HG03342 (cell line): ENCODE measurements around the gene FAM185A.
"Not testable (repeated sequence)": the region's sequence is repeated elsewhere in the genome, so short reads cannot be mapped to it uniquely, and the experiment has no call there.

ENCODE experiments used
- ATAC-seq: cut with Tn5 transposase; IDR thresholded peaks from one replicate; pipeline ENCODE4 v1.9.1; 2021; ENCODE audit warnings: mild to moderate bottlenecking, moderate library complexity; ENCODE audit not compliant: unreplicated experiment

The FAM185A gene

GRCh38 chr7:102776217-102776616, 27.4 kb downstream of the FAM185A start:
- not testable (repeated sequence) for ATAC-seq

DNA sequence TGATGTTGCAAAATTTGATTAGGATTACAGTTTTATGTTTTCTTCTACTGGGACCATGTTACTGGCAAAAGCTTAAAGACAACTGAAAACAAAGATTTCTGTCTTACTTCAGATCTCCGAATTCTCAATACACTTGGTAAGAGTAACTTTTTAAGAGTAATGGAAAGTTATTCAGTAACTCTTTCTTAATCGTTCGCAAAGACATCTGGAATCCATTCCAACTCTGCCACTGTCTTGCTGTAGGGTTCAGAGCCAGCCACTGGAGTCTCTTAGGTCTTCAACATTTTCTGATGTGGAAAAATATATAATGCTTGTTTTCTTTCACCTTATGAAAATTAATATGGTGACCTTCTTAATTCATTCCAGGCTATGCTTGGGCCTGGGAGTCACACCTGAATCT, 29.9 kb downstream of the FAM185A start:
- ATAC-seq, result not testable (repeated sequence)

DNA sequence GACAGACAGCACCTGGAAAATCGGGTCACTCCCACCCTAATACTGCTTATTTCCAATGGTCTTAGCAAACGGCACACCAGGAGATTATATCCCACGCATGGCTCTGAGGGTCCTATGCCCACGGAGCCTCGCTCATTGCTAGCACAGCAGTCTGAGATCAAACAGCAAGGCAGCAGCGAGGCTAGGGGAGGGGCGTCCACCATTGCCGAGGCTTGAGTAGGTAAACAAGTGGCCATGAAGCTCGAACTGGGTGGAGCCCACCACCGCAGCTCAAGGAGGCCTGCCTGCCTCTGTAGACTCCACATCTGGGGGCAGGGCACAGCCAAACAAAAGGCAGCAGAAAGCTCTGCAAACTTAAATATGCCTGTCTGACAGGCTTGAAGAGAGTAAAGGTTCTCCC, 32.1 kb downstream of the FAM185A start:
- ATAC-seq, result not testable (repeated sequence)

GRCh38 chr7:102788770-102789169, 40.0 kb downstream of the FAM185A start:
- not testable (repeated sequence) for ATAC-seq

- not testable (repeated sequence) for ATAC-seq
Observed at GRCh38 chr7:102790364-102791100, 41.7 kb downstream of the FAM185A start.

DNA sequence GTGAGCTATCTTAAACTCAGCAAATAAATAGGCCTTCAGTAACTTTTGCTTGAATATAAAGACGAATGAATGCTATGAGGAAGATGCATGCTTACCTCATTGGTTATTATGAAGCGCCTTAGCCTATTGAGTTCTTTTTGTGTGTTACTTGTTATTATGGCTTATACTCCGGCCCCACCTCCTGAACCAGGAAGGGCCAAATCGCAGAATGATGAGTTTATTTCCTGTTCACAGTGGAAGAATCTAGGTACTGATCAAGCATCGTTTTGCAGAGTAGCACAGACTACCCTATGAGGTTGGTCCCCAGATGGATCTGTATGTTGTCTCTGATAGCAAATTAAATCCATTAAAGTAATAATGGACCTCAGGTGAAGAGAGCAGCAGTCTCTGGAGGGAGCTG, 42.6 kb downstream of the FAM185A start:
- ATAC-seq, result not testable (repeated sequence)

DNA sequence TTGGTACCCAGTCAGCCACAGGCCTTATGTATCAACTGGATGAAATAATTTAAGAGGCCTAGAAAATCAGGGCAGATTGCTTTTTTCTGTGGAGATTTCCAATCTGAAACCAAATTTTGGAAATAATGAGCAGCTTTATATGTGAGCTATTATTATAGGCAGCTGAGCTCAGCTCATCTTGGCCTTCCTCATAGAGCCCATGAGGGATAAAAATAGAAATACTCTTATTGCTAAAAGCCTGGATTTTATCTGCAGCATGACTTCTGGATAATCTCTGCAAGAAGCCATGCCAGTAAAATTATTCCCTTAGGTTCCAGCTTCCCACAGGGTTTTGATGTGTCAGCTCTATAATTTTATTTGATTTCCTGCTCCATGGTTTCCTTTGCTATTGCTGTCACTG, 43.0 kb downstream of the FAM185A start:
- not testable (repeated sequence) for ATAC-seq

DNA sequence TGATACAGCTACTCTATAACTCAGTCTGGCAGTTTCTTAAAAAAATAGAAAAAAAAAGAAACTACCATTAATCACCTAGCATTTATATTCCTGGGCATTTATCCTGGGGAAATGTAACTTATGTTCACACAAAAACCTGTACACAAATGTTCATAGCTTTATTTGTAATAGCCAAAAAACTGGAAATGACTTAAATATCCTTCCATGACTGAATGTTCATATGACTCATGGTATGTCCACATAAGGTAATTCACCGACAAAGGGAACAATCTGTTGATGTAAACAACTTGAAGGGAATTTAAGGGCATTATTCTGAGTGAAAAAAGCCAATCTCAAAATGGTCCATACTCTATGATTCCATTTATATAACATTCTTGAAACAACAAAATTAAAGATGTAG, 45.8 kb downstream of the FAM185A start:
- not testable (repeated sequence) for ATAC-seq

DNA sequence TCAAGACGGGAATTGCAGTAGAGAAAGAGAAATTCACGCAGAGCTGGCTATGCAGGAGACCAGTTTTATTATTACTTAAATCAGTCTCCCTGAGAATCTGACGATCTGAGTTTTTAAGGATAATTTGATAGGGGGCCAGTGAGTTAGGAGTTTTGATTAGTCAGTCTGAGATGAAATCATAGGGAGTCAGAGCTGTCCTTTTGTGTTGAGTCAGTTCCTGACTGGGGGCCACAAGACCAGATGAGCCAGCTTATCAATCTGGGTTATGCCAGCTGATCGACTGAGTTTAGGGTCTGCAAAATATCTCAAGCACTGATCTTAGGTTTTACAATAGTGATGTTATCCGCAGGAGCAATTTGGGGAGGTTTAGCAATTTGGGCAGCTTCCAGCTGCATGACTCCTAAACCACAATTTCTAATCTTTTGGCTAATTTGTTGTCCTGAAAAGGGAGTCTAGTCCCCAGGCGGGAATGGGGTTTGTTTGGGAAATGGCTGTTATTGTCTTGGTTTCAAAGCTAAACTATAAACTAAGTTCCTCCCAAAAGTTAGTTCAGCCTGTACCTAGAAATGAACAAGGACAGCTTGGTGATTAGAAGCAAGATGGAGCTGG, 47.3 kb downstream of the FAM185A start:
- not testable (repeated sequence) for ATAC-seq

DNA sequence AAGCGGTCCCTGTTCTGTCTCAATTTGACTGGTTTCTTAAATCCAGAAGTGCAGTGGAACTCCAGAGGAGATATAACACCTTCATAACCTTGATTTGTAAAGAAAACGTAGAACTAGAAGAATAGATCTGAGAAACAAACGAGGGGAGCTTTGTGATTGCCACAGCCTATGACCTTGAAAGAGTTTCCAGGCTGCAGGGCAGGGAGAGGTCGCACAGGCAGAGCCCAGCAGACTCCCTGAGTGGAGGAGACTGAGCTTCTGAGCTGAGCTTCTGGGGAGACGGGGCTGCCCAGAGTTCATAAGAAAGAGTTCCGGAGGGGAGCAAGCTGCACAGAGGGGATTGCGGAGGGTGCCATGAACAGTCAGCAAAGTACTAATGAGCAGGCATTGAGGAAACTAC, 57.8 kb downstream of the FAM185A start:
- ATAC-seq, result no peak

- ATAC-seq, result no peak
Observed at GRCh38 chr7:102810916-102811315, 62.1 kb downstream of the FAM185A start.

- no peak for ATAC-seq
Observed at GRCh38 chr7:102811942-102812678, 63.3 kb downstream of the FAM185A start.

DNA sequence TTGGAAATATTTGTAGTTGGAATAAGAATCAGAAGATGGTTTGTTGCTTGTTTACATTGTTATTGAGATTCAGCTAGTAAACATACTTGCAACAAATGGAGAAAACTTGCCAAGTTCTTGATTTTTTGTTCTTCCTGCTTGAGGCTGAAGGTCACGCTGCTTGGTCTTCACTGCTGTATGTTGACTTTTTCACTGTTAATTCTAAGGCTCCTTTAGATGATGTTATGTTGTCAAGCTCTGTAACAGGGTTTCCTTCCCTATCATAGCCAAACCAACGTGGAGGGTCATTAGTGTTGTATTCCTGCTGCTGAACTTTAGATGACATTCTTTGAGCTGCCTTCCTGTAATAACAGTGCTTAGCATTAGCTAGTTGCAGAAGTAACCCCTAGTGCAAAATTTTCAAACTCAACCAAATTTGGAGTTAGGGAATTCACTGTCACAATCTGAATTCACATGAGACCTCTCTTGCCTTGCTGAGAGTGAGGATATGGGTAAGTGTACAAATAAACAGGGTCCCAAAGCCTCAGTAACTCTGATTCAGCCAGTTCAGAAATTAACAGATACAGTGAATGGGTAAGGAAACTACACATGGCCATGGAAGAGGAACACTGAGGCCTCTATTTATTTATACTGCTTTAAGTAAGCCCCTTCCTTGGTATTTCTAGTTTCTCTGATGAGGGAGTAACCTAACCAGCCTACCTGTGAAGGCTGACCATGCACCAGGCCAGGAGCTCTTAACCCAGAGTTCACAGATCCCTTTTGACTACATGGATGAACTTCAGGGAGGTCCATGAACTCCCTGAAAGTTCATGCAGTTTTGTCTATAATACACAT, 64.6 kb downstream of the FAM185A start:
- no peak for ATAC-seq

DNA sequence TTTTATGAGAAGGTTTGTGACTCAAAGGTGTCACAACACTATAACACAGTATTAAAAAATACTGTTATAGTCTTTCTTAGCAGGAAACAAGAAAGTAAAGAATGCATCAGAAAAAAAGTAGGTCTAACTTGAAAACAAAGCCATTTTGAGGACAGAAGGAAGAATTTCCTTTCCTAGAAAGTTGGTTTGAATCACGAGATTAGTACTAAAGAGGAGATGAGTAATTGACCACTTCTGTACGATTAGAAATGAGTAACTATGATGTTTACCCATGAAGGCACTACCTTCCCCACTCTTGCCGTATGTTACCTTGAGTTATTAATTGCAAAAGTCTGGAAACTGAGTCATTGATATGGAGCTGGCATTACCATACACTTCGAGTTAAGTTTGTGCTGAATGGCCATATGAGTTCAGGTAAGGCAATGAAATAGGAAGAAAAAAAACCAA, 65.2 kb downstream of the FAM185A start:
- ATAC-seq, result no peak

GRCh38 chr7:102817616-102818573, 69.1 kb downstream of the FAM185A start:
- ATAC-seq, result no peak

DNA sequence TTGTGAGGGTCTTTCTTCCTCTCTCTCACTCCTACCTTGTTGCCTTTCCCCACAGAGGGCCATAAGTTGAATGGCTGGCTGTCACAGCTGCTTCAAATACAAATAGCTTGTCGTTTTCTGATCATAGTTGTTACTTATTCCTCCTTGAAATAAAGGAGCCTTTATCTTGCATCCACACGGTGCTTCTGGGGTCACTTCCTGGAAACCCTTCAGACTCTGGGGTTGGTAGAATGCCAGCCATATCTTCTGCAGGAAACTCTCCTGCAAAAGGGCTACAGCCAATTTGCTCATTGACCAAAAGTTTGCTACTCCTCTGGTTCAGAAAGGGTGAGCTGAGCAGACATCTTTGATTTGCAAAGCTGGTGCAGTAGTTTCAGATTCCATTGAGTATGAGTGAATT, 70.4 kb downstream of the FAM185A start:
- no peak for ATAC-seq

DNA sequence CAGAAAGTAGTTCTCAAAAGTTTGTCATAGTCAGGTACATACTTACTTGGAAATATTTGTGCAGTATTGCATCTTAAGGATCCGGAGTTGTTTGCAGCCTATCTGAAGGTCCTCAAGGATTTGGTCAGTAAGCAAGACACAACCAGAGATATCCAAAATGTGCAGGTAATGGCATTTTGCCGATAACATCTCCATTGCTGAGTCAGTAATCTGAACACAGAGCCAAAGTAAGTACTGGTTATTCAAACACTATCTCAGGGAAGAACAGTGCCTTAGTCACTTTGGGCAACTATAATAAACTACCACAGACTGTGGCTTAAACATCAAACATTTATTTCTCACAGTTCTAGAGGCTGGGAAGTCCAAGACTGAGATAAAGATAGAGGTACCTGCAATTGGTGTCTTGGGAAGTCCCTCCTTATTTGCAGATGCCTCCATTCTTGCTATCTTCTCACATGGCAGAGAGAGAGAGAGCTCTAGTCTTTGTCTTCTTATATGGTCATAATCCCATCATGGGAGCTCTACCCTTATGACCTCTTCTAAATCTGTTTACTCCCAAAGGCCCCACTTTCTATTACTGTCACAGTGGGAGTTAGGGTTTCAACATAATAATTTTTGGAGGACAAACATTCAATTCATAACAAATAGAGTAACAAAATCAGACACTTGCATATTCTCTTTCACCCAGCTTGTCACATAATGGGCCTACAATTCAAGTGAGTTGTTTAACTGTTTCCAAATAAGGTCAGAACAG, 73.4 kb downstream of the FAM185A start:
- no peak for ATAC-seq

DNA sequence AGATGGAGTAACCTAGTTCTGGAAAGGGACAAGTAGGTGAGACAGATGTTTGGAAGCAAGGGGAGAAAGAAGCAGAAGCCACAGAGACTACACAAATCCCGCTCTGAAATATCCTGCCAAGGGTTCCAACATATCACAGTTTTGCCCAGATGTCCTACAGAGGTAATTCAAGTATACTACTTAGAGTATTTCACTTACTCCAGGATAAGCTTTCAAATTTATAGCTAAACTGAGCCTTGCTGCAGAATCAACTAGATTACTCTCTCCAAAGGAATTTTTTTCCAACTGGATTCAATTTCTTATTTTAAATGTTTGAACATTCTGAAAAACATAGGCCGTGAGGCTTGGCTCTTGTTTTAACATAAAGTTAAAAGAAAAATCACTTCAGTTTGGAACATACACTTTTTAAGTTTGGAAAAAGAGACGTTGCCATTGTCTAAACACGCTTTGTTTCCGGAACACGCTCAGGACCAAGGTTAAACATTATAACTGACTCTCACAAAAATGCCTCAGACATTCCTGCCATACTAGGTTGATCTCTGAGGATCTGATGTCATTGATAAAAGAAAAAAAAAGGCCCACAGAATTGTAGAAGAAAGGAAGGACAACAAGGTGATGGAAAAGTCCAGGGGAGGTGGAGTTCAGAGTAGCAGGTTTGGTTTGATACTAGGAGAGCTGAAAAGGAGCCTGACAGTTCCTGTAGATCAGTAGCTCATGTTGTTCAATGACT, 74.8 kb downstream of the FAM185A start:
- ATAC-seq, result no peak
